Hippocampal formation (tissue), 2 donors: ENCODE data around the gene AMPH.
"Not testable (repeated sequence)": the region's sequence is repeated elsewhere in the genome, so short reads cannot be mapped to it uniquely, and the experiment has no call there.

Experiments used
- DNase-seq, 2 donors: peaks; one replicate each; lab custom pipeline; 2025; lab: John Stamatoyannopoulos, UW

The AMPH gene

DNA sequence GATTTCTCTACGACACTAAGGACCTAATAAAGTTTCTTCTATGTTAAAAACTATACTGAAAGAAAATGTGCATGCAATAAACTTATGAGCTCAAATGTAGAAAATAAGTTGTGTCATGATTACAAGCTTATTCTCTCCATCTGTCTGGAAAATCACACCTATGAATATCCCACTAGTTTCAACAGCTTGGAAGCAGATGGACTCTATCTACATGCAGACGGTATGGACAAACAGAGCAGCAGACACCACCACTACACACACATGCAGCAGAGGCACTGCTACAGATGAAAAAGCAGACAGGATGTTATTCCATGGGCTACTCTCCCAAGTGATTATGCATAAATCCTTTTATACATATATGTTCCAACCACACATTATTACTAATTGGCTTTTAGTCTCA is 234.3 kb downstream of the AMPH start:
- DNase-seq, result no peak

DNA sequence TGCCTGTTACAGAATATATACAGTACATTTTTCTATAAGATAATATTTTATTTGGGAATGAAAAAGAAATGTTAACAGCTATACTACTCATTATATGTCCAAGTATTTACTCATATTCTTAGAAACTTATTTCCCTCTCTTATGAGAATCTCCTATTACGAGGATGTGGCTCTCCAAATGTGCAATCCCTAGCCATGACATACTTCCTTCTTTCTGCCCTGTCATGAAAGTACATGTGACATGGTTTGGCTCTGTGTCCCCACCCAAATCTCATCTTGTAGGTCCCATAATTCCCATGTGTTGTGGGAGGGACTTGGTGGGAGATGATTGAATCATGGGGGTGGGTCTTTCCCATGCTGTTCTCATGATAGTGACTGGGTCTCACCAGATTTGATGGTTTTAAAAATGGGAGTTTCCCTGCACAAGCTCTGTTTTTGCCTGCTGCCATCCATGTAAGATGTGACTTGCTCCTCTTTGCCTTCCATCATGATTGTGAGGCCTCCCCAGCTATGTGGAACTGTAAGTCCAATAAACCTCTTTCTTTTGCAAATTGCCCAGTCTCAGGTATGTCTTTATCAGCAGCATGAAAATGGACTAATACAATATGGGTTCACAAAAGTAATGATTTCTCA is 235.1 kb downstream of the AMPH start:
- DNase-seq, result not testable (repeated sequence)

DNA sequence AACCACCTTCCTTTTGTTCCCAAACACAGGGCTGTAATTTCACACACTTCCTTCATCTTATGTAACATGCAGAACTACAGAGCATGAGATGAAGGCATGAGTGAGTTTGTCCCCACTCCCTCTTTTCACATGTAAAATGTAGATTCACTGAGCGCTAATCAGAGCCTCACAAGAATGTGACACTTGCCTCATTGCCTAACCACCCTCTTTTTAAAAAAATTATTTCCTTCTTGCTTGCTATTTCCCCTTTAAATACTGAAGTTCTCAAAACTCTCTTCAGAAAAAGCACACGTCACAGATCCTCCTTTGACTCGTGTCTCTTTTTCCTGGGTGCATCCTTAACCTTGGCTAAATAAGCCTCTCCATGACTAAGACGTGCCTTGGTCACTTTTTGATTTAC is 236.5 kb downstream of the AMPH start:
- DNase-seq, result no peak

DNA sequence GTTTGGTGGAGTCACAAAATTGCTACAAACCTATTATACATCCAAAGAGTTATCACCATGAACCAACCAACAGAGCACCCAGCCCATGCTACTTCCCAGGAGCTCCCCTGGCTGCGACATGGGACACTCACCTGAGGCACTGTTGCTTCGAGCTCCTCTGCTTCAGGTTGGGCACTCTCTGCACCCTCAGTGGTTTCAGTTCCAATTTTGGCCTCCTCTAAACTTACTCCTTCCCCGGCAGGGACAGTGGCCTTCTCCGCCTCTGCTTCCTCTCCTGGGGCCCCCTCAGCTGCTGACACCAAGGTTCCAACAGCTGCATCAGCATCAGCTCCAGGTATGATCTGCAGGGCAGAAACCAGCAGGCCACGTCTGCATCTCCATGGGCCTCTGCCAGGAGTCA is 237.3 kb downstream of the AMPH start:
- DNase-seq, result no peak

GRCh38 chr7:38391751-38392150 is 239.4 kb downstream of the AMPH start:
- DNase-seq, result no peak

DNA sequence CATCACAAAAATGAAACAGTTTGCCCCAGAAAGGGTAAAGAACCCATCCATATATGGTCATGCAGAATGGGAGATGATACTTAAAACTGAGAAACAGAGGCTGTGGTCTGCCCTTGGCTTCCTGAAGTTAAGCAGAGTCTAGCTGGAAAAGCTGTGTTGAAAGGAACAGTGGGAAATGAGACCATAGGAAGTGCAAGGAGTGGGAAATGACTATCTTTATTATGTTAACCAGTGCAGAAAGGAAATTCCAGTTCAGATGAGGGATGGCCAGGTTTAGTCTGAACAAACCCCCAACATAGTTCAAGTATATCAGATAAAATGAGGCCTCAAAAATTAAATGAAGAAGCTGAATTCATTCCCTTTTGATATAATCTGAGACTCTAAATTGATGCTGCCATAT is 245.5 kb downstream of the AMPH start:
- no peak for DNase-seq

GRCh38 chr7:38383281-38383680 is 247.9 kb downstream of the AMPH start:
- DNase-seq, result no peak

DNA sequence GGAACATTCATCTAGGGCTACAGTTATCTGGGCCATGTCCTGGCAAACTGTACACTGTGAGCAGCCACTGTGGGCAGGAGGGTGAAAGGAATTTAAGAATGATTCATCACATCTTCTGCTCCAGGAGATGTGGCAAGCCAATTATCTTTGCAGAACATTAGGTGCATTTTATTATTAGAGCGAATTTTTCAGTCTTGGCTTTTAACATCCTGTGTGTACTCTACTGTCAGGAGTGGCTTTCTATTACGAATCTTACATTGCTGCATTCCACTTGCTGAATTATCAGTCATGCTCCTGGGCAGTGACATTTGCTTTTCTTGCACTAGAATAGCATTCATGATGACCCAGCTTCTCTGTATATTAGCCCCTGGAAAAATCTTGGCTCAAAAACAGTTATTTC is 248.5 kb downstream of the AMPH start:
- no peak for DNase-seq

DNA sequence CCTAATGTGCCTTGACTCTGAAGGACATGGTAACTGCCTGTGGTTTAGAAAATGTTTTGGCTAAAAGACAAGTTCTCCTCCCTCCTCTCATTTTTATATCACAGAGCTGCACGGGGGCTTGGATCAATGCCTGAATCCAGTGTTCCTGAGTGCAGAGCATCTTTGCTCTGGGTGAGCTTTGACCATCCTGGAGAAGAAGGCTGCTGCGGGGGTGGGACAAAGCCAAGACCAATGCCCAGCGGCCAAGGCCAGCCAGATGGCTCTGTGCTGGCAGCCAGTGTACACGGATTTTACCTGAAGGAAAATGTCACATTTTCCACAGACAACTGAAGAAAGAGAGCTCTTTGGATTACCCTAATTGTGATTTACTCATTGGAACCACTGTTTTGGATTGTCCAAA is 255.7 kb downstream of the AMPH start:
- DNase-seq, result no peak

- no peak for DNase-seq
These were observed 256.7 kb downstream of the AMPH start for GRCh38 chr7:38374507-38374906.

- DNase-seq, result no peak
These were observed 258.0 kb downstream of the AMPH start for GRCh38 chr7:38373155-38373554.

DNA sequence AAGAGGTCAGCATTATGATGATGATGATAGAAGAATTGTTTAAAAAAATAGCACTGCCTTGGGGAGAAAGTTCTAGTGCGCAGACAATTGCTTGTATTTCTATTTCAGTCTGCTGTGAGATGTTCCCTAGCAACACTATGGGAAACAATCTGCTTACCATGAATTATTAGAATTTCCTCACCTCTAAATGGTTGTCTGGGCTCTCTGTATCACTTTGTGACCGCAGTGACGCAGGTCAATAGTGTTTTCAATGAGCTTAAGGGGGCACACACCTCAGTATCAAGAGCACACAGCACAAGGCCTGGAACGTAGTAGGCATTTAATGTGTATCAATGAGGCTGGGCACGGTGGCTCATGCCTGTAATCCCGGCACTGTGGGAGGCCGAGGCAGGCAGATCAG is 258.9 kb downstream of the AMPH start:
- DNase-seq, result no peak

DNA sequence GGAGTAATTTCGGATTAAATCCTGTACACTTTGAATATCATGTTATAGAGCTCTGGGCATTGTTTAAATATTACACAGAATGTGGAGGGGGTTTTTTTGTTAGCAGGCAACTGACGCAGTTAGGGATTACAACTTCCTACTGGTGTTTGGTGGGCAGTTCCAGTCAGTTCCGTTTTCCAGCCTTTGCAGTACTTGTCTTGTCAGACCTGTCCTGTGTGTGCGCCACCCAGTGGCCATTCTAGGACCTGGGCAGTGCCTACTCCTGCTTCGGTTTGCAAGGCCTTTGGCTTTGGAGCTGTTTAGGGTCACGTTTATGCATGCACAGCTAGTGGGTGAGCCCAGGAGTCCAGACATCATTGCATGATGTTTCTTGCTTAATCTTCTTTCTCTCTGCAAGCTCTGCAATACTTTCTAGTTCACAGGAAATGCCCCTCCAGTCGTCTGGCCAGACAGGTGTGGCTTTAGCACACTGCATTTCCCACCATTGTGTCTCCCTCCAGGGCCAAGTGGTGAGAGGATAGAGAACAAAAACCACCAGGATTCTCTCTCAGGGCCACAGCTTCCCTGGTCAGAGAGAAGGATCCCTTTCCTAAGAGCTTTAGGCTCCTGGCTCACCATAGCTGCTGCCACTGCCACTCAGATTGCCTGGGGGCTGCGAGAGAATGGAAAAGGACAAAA is 261.2 kb downstream of the AMPH start:
- DNase-seq, result peak; percentile 63 to 82

DNA sequence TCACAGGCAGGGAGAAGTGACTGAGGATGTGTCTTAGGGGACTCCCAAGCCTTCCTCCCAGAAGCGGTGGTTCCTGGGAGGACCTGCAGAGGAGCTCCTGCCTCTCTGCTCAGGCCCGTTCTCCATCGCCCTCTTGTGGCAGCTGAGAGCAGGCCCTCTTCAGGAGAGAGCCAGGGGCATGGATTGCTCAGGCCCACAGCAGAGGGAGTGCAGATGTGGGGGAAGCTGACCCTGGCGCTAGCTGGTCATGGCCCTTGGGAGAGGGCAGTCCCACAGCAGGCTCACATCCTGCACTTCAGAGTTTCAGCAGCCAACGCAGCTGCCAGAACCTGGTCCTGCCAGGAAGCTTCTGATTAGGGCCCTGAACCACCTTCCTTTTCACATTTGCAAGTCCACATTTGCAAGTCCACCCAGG is 263.0 kb downstream of the AMPH start:
- DNase-seq, result peak in 1 of 2 donors; percentile 18

DNA sequence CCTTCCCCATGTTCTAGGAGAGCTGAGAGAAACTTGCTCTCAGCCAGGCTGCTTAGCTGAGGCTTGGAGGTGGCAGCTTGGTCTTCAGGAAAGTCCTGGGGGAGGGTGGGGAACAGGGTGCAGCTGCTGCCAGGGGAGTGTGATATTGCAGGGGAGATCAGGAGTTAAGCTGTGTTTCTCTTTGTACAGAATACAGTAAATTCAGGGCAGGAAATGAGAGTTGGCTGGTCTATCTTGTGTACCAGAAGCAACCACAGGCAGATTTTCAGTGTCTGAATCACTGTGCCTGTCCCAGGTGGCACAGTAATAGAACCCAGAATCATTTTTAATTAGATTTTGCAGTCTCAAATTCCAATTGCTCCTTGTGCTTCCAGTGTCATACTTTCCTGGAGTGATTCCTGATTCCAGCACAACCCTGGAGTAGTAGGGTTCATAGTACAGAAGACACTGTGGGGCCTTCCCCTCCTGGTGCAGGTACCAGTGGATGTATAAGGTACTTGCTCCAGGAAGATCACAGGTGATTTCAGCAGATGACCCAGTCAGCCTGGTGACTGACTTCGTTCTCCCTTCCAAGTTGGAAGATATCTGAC is 263.8 kb downstream of the AMPH start:
- no peak for DNase-seq

GRCh38 chr7:38363379-38363778 is 267.8 kb downstream of the AMPH start:
- not testable (repeated sequence) for DNase-seq

DNA sequence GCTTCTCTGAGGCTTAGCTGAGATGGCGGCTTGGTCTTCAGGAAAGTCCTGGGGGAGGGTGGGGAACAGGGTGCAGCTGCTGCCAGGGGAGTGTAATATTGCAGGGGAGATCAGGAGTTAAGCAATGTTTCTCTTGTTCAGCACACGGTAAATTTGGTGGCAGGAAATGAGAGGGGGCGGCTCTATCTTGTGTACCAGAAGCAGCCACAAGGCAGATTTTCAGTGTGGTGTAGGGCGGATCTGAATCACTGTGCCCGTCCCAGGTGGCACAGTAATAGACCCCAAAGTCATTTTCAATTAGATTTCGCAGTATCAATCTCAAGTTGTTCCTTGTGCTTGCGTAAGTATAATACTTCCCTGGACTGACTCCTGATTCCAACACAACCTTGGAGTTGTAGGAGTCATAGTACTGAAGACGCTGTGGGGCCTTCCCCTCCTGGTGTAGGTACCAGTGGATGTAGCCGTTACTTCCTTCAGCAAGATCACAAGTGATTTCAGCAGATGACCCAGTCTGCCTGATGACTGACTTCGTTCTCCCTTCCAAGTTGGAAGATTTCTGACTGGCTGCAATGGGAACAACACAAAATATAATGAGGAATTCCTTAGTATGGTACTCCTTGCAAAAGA is 268.4 kb downstream of the AMPH start:
- DNase-seq, result not testable (repeated sequence)

- DNase-seq, result no peak
These were observed 270.4 kb downstream of the AMPH start for GRCh38 chr7:38360776-38361175.

DNA sequence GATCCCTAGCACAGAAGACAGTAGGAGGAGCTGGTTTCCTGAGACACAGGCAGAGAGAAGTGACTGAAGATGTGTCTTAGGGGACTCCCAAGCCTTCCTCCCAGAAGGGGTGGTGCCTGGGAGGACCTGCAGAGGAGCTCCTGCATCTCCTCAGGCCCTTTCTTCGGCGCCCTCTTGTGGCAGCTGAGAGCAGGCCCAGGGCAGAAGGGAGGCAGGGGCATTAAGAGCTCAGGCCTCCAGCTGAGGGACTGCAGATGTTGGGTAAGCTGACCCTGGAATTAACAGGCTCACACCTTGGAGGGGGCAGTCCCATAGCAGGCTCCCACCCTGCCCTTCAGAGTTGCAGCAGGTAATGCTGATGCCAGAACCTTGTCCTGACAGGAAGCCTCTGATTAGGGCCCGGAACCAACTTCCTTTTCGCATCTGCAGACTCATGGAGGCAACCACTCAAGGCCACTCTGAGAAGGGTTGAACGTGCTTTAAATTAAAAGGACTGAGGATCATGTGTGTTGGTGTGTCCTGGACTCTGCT is 272.0 kb downstream of the AMPH start:
- DNase-seq, result peak in 1 of 2 donors; percentile 10

DNA sequence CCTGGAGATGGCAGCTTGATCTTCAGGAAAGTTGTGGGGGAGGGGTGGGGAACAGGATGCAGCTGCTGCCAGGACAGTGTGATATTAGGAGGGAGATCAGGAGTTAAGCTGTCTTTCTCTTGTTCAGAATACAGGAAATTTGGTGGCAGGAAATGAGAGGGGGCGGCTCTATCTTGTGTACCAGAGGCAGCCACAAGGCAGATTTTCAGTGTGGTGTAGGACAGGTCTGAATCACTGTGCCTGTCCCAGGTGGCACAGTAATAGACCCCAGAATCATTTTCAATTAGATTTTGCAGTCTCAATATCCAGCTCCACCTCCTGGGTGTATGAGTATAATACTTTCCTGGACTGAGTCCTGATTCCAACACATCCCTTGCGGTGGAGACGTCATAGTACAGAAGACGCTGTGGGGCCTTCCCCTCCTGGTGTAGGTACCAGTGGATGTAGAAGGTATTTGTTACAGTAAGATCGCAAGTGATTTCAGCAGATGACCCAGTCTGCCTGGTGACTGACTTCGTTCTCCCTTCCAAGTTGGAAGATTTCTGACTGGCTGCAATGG is 272.8 kb downstream of the AMPH start:
- not testable (repeated sequence) for DNase-seq

DNA sequence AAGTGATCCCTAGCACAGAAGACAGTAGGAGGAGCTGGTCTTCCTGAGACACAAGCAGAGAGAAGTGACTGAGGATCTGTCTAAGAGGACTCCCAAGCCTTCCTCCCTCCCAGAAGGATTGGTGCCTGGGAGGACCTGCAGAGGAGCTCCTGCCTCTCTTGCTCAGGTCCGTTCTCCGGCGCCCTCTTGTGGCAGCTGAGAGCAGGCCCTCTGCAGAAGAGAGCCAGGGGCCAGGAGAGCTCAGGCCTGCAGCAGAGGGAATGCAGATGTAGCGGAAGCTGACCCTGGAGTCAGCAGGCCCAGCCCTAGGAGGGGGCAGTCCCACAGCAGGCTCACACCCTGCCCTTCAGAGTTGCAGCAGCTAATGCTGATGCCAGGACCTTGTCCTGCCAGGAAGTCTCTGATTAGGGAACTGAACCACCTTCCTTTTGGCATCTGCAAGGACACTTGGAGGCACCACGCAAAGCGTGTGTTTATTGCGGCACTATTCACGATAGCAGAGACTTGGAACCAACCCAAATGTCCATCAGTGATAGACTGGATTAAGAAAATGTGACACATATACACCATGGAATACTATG is 276.8 kb downstream of the AMPH start:
- not testable (repeated sequence) for DNase-seq

DNA sequence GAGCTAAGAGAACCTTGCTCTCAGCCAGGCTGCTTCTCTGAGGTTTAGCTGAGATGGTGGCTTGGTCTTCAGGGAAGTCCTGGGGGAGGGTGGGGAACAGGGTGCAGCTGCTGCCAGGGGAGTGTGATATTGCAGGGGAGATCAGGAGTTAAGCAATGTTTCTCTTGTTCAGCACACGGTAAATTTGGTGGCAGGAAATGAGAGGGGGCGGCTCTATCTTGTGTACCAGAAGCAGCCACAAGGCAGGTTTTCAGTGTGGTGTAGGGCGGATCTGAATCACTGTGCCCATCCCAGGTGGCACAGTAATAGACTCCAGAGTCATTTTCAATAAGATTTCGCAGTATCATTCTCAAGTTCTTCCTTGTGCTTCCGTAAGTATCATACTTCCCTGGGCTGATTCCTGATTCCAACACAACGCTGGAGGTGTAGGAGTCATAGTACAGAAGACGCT is 277.7 kb downstream of the AMPH start:
- DNase-seq, result not testable (repeated sequence)
